Measurements from ENCODE around the gene CAPN14.

The CAPN14 gene

DNA sequence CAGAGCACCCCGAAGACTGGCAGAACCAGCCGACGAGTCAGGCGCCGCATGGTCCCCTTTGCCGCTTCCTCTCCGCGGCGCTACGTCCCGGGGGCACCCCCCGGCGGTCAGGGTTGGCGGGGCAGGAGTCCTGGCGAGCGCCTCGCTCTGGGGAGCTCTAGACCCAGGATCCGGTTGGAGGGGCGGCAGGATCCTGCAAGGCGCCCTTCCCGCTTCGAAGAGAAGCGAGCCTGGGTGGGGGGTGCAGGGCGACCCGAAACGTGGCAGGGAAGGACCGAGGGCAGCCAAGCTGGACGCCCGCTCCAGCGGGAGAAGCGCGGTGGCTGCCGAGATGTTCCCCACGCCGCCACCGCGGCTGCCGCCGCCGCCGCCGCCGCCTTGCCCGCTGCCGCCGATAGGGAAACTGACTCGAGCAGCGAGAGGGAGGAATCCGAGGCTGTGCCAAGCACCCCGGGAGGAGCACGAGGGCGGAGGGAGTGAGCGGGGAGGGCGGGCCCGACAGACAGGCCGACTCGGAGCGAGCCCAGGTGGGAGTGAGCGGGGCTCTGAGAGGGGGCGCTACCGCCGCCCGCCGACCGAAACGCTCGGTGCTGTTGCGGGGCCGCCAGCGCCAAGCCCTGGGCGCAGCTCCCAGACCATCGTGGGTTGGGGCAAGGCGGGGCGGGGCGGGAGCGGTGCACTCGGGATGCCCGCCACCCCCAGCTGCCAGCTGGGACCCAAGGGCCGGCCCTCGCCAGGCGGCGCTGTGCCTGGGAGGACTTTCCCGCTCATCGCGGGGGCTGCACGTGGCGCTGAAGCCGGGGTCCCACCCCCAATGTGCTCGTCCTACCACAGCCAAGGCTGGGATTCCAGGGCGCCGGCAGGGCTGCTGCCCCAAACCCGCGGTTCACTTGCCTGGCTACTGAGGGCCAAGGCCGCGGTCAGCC, 79.0 kb downstream of the CAPN14 start, which contains the start of gene GALNT14 (continued):
- TF ChIP-seq, protein P1, sequence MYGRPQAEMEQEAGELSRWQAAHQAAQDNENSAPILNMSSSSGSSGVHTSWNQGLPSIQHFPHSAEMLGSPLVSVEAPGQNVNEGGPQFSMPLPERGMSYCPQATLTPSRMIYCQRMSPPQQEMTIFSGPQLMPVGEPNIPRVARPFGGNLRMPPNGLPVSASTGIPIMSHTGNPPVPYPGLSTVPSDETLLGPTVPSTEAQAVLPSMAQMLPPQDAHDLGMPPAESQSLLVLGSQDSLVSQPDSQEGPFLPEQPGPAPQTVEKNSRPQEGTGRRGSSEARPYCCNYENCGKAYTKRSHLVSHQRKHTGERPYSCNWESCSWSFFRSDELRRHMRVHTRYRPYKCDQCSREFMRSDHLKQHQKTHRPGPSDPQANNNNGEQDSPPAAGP (tag by site-specific recombination; IDR thresholded peaks at IDR 0.05): 0 out of 2 replicates have a peak, but pooled peaks have one; percentile 13
- no peak for TF ChIP-seq KLF7 (tag by site-specific recombination; IDR thresholded peaks at IDR 0.05; ENCODE audit: borderline replicate concordance)
- TF ChIP-seq, protein P2, sequence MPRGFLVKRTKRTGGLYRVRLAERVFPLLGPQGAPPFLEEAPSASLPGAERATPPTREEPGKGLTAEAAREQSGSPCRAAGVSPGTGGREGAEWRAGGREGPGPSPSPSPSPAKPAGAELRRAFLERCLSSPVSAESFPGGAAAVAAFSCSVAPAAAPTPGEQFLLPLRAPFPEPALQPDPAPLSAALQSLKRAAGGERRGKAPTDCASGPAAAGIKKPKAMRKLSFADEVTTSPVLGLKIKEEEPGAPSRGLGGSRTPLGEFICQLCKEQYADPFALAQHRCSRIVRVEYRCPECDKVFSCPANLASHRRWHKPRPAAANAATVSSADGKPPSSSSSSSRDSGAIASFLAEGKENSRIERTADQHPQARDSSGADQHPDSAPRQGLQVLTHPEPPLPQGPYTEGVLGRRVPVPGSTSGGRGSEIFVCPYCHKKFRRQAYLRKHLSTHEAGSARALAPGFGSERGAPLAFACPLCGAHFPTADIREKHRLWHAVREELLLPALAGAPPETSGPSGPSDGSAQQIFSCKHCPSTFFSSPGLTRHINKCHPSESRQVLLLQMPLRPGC (tag by site-specific recombination; IDR thresholded peaks at IDR 0.05): no peak
- TF ChIP-seq ZNF449 (tag by site-specific recombination; IDR thresholded peaks at IDR 0.05): no peak
- no peak for TF ChIP-seq ZNF776 (tag by site-specific recombination; IDR thresholded peaks at IDR 0.05; ENCODE audit: borderline replicate concordance)
- 0 out of 2 replicates have a peak, but pooled peaks have one; percentile 17 for TF ChIP-seq ZNF843 (tag by site-specific recombination; IDR thresholded peaks at IDR 0.05)
- TF ChIP-seq ZEB2 (tag by site-specific recombination; IDR thresholded peaks at IDR 0.05): peak; percentile 23; the same call in 1 of the 2 replicates
- no peak for TF ChIP-seq TRIM28 (IDR thresholded peaks at IDR 0.05; ENCODE audit: borderline replicate concordance, low read length)
- TF ChIP-seq, protein P3, sequence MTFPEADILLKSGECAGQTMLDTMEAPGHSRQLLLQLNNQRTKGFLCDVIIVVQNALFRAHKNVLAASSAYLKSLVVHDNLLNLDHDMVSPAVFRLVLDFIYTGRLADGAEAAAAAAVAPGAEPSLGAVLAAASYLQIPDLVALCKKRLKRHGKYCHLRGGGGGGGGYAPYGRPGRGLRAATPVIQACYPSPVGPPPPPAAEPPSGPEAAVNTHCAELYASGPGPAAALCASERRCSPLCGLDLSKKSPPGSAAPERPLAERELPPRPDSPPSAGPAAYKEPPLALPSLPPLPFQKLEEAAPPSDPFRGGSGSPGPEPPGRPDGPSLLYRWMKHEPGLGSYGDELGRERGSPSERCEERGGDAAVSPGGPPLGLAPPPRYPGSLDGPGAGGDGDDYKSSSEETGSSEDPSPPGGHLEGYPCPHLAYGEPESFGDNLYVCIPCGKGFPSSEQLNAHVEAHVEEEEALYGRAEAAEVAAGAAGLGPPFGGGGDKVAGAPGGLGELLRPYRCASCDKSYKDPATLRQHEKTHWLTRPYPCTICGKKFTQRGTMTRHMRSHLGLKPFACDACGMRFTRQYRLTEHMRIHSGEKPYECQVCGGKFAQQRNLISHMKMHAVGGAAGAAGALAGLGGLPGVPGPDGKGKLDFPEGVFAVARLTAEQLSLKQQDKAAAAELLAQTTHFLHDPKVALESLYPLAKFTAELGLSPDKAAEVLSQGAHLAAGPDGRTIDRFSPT (tag by site-specific recombination; IDR thresholded peaks at IDR 0.05): peak; percentile 84
- no peak for TF ChIP-seq ZNF645 (tag by site-specific recombination; IDR thresholded peaks at IDR 0.05)
- no peak for TF ChIP-seq ZNF132 (tag by site-specific recombination; IDR thresholded peaks at IDR 0.05; ENCODE audit: borderline replicate concordance)
- TF ChIP-seq ZBTB6 (tag by site-specific recombination; IDR thresholded peaks at IDR 0.05): no peak; the same call in 1 of the 2 replicates
- no peak for TF ChIP-seq ZNF791 (tag by site-specific recombination; IDR thresholded peaks at IDR 0.05)
- TF ChIP-seq BCL11A (tag by site-specific recombination; IDR thresholded peaks at IDR 0.05; ENCODE audit: low read depth): no peak
- no peak for TF ChIP-seq ZNF768 (tag by site-specific recombination; IDR thresholded peaks at IDR 0.05)
- no peak for TF ChIP-seq ZNF280C (tag by site-specific recombination; IDR thresholded peaks at IDR 0.05)
- peak; percentile 90 for TF ChIP-seq ZFP69B (tag by site-specific recombination; IDR thresholded peaks at IDR 0.05)
- TF ChIP-seq RBAK (tag by site-specific recombination; IDR thresholded peaks at IDR 0.05): no peak
- peak; percentile 94 for TF ChIP-seq ZNF335 (tag by site-specific recombination; conservative IDR thresholded peaks at IDR 0.05)
- TF ChIP-seq ZNF133 (tag by site-specific recombination; IDR thresholded peaks at IDR 0.05): no peak
- TF ChIP-seq MEIS1 (CRISPR knock-in tag; IDR thresholded peaks at IDR 0.05; ENCODE audit: borderline replicate concordance): no peak
- TF ChIP-seq ZFHX2 (tag by site-specific recombination; conservative IDR thresholded peaks at IDR 0.05): peak; percentile 81
- TF ChIP-seq ZNF311 (tag by site-specific recombination; IDR thresholded peaks at IDR 0.05; ENCODE audit: borderline replicate concordance): no peak
- TF ChIP-seq ZNF221 (tag by site-specific recombination; IDR thresholded peaks at IDR 0.05; ENCODE audit: borderline replicate concordance): no peak
- no peak for TF ChIP-seq ZNF549 (tag by site-specific recombination; IDR thresholded peaks at IDR 0.05)
